Amniotic stem cell (primary cell): Measurements from ENCODE around the gene SLC25A15.

Experiments
- DNase-seq: peaks from one replicate; lab custom pipeline; 2025; lab: John Stamatoyannopoulos, UW

The SLC25A15 gene

DNA sequence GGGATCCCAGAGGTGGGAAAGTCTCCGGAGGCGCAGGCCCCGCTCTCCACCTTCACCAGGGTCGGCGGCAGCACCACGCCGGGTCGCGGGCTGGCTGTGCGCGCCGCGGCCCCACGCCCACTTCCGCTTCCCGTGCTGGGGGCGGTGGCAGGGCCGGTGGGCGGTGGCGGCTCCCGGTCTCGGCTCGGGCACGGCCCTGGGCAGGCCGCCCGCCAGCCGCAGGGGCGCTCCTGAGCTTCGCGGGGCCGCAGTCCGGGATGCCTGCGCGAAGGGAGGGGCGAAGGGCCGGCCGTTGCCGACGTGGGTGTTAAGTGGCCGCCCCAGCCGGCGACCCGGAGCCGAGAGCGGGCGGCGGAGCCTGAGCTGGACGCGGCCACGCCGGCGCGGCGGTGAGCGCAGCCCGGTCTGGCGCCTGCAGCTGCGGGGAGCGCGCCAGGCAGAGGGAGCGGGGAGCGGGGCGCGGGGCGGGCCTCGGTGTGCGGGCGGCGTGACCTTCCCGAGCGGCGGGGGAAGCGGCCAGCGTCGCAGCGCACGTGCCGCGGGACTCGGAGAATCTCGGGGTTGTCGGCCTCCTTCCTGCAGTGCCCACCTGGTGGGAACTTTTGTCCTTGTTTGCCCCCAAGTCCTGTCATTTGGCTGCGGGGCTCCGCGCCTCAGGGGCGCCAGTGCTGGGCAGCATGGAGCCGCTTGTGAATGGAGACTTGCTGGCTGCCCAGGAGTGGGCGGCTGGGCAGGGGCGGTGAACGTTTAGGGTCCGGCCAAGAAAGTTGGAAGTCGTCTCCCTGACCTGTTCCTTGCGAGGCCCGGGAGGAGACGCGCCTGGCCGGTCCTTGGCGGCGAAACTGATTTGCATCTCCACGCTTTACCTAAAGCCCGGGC is at the start of gene SLC25A15:
TSS of gene SLC25A15 (plus strand) at position 337 of the 879 bp plus-strand sequence. CDS start 3,616 bp downstream, outside the sequence.
- DNase-seq = peak; percentile 43

DNA sequence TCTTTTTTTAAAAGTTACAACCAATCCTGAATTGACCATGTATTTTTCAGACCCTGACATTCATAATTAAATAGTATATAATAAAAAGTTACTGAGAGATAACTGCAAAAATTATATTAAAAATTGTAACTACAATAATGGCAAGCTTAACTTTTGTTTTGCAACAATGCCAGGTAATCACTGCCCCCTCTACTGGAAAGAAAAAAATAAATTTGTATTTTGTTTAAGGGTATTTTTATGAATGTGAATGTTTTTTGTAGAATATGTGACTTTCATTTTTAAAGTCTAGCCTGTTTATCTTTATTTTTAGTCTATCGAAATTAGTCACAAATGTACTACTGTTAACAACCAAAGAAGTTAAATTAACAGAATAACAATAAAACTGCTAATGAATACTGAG is 40.1 kb upstream of the SLC25A15 start:
- no peak for DNase-seq

DNA sequence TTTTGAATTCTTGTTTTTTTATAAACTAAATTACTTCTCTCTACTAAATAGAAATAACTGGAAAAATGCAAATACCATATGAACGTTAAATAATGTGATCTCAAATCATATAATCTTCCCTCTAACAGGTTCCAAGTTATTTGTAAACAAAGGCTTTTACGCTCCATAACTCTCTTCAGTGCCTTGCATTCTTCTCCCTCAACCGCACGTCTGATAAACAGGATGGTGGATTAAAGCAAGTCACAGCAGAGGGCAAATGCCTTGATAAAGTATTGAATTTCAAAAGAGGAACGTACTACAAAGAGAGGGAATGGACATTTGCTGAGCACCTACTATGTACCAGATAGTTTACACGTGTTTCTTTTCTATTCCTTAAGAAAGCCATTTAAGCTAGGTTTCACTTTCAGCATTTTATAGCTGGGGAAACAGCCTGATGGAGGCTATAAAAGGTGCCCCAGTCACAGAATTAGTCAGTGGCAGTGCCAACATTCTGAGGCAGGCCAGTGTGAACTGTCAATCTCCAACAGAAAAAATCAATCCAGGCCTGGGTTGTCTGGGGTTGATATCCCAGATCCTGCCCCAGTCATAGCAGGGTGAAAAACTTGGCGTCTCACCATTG is 34.2 kb upstream of the SLC25A15 start:
- no peak for DNase-seq

DNA sequence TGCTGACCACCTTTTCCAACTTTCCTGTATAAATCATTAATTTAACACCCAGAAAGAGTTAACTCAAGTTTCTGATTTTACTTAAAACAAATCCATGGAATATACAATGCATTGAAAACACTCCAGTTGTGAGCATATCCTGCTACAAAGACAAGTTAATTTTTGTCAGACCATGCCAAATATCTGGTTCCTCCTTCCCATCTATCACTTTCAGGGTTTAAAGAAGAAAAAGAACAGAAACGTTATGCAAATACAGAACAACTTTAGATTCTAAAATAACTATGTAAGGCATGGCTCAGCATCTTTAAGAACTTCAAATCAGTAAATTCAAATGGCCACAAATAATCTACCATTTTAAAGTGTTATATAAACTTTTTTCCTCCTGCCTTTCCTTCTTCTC is 33.4 kb upstream of the SLC25A15 start:
- no peak for DNase-seq

DNA sequence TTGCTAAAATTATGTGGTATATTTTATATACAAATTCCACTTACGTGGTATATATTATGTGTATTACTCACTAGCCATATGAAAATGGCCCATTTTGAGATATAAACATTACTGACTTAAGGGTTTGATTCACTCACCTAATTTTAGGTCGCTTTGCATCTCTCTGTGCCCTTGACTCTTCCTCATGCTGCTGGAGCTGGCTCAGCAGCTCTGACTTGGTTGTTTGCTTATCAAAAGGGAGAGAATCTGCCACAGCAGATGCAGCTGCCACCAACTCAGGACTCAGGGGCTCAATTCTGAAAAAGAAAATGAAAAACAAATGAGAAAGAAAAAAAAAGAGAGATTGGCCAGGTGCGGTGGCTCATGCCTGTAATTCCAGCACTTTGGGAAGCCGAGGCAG is 30.6 kb upstream of the SLC25A15 start:
- no peak for DNase-seq

DNA sequence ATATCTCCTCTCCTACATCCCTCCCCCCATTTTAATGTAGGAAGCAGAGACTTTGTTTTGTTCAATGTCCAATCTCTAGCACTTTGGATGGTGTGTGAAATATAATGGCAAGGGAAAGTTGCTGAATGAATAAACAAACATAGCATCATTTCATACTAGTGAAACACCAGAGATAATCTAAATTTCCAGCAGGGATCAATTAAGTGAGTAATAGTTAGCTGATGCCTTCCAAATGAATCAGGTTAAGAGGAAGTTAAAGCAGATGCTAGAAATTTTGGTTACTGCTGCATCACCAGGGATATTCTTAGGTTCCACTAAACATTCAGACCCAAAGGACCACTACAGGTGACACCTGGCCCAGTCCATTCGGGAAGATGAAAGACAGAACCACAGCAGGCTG is 26.6 kb upstream of the SLC25A15 start:
- peak; percentile 6 for DNase-seq

DNA sequence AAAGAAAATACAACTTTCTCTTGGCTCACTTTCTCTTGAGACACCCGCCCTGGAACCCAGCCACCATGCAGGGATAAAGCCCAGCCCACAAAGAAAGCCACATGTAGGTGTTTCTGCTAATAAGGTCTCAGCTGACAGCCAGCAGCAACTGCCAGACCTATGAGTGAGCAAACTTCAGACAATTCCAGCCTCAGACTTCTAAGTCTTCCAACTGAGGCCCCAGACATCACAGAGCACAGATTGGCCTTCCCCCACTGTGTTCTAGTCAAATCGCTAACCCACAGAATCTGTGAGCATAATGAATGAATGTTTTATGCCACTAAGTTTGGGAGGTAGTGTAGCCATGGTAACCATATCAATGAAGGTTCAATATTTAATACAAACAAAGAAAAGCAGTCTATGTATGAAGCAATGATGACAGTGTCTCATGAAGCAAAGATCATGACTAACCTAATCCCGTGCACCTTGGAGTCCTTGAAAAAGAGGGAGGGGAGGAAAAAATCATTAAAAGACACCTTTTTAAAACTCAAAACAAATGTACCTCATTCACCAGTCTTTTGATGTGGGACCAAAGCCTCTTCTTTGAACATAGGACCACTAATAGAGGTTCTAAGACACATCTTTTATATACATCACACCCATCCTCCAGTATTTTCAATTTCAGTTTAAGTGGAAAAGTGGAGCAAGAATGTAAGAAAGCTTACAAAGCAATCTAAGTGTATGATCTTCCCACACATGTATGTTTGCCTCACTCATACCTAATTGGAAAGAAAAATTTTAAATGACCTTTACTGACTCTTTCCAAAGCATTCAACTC is 24.6 kb upstream of the SLC25A15 start:
- DNase-seq = no peak

DNA sequence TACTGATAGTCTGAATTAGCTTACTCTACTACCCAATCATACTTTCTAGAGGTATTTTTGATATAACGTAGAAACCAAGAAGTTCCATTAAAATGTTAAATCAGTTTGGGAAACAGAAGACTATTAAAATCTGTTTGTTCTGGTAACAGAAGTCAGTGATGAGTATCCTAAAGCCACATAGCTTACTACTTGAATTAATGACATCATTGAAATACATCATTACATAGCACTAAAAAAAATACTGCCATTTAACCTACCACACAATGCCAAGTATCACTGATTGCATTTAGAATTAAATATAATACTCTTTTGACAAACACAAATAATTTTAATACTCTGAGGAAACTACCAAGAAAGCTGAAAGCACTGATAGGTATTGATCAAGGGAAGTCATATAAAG is 23.8 kb upstream of the SLC25A15 start:
- no peak for DNase-seq

DNA sequence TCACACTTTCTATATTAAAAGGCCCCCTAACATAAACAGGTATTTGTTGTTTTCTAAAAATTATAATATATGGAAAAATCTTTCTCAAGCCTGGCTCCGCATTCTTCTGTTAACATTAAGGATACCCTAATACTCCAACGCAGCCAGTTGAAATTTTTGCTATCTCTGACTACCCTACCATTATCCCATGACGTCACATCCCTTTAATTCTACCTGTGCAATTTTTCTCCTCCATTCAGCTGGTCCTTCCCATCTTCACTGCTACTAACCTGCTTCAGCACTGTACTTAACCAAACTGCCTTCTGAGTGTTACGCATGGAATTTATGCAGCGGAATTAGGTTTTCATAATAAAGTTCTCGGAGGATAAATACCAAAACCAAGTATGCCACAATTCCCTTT is 19.4 kb upstream of the SLC25A15 start:
- no peak for DNase-seq

DNA sequence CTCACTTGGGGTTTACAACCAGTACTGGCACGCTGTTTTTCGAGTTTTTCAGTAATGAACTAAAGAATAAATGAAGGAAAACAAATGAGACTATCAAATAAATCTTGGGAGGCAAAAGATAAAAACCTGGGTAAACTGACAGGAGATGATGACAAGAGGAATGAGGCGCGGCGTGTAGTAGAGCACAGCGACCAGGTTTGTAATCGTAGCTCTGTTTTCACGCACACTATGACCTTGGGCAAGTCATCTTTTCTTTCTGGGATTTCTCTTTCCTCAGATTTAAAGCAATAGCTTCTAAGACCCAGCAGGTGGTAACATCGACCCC is 18.8 kb upstream of the SLC25A15 start:
- no peak for DNase-seq

DNA sequence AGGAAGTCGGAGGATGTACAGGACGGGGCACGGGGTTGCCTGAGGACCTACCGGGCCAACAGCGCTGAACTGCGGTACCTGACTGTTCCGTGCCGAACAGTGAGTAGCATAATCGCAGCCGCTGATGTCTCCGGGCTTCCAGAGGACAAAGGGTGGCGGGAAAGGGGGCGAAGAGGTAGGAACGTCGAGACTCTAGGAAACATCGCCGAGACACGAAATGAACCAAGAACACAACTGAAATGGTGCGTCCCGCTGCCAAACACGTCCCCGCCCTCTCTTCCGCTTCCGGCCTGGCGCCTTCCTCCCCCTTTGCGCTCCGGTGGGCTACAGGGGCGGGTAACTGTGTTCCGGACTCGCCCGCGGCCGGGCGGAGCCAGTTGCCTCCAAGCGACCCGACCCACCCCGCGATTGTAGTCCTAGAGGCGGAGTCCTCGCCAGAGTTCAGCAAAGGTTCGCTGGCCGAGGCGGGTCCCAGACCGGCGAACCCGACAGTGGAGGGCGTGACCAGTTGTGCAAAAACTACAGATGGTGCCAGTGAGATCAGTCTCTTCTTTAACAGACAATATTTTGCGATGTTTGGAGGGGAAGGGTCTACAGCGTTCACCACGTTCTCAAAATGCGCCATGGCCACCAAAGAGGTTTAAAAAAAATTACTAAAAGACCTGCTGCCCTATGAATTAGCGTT is 18.3 kb upstream of the SLC25A15 start, which contains the start of gene MRPS31:
TSS of gene MRPS31 (minus strand) at position 257 of the 685 bp plus-strand sequence. CDS start at position 203, 54 bp downstream.
- DNase-seq = peak; percentile 81

DNA sequence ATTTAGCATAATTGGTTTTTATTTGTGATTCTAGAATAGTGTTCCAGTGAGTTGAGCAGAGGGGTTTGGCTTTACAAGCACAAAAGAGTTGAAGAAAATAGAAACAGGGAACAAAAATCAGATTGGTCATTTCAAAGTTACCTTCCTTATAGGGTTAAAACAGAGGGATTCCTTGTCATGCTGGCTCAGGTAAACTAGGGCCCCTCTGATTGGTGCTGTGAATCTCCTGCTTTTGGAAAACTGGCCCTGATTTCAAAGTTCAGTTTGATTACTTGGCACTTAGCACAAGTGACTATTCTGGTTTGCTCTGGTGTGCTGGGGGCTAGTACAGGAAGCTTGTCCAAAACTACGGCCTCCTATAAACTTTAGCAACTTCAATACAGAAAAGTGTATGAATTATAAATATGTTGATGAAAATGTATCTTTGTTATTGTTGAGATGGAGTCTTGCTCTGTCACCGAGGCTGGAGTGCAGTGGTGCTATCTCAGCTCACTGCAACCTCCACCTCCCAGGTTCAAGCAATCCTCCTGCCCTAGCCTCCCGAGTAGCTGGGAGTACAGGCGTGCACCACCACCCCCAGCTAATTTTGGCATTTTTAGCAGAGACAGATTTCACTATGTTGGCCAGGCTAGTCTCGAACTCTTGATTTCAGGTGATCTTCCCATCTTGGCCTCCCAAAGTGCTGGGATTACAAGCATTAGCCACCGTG is 16.5 kb upstream of the SLC25A15 start:
- DNase-seq = no peak

DNA sequence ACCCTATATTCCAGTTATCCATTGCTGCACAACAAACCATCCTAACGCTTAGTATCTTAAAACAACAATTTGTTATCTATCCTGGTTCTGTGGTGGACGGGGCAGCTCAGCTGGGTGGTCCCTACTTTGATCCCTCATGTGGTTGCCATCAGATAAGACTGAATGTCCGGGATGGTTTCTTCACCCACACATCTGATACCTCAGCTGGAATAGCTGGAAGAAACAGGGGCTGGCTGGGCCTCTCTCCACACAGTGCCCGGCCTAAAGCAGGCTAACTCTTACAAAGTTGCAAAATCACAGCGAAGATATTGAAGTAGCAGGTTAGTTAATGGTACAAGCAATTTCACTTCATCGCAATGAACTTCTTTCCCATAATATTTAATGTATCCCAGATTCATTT is 14.7 kb upstream of the SLC25A15 start:
- DNase-seq = no peak

DNA sequence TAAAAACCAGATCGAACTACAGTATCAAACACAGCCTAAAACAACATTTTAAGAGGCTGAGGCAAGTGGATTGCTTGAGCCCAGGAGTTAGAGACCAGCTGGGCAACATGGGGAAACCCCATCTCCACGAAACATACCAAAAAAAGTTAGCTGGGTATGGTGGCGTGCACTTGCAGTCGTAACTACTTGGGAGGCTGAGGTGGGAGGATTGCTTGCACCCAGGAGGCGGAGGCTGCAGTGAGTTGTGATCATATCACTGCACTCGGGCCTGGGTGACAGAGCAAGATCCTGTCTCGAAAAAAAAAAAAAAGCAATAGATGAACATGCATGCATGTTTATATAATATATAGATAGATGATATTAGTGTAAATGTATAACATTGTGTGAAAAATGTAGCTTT is 13.2 kb upstream of the SLC25A15 start:
- DNase-seq = no peak

DNA sequence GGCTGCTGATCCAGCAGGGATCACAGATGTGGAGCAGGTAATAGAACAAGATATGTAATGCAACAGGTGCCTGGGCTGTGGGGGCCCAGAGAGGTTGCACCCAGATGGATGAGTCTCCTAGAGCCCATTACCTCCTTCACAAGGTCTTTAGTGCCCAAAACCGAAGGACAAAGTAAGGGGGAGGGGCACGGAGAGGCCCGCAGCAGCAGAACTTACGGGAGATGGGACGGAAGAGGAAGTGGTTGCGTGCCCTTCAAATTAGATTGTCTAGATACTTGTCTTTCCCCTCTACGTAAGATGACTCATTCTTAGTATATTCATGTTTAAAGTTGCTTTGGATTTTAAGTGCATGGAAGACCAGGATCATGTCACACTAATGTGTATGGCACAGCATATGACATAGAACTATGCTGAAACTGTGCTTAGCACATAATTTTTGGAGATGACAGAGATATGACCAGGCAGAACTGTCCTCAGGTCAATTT is 12.7 kb upstream of the SLC25A15 start:
- DNase-seq = no peak

DNA sequence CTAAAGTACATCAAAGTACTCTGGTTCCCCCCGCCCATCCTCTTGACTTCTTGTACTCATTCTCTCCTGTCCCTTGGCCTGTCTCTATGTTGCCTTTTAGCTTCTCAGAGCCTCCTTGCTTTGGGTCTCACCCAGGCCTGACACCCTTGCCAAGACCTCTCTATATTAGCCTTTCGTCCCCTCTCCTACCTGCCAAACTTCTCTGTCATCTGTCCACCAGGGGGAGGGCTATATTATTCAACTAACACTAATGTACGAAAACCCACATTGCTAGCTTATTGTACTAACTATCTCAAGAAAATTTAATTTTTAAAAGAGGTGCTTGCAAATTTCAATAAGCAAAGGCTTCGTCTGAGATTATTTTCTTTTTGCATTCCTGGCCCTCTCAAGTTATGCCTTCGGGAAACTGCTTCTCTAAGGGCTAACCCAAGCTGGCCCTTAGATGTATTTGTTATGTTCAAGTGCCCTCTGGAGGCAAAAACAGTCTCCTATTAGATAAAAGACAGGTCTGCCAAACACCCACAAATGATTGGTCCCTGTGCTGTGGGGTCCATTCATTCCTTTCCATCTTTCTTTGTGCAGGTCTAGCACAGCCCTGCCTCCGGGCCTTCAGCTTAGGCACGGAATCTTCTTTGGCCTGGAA is 12.1 kb upstream of the SLC25A15 start:
- DNase-seq = peak; percentile 8

DNA sequence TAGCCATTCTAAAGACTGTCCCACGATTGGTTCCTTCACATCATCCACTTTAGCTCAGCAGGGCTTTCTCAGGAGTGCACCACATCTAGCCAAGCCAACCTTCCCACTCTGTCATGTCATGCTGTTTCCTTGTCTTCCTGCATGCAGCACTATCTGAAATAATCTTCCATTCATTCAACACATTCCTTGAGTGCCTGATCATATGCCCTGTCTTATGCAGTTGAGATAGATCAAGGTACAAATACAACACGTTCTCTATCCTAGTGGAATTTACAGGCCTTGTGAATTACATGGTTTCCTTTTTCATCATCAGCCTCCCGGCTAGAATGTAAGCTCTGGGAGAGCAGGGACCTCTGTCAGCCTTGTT is 11.6 kb upstream of the SLC25A15 start:
- no peak for DNase-seq

DNA sequence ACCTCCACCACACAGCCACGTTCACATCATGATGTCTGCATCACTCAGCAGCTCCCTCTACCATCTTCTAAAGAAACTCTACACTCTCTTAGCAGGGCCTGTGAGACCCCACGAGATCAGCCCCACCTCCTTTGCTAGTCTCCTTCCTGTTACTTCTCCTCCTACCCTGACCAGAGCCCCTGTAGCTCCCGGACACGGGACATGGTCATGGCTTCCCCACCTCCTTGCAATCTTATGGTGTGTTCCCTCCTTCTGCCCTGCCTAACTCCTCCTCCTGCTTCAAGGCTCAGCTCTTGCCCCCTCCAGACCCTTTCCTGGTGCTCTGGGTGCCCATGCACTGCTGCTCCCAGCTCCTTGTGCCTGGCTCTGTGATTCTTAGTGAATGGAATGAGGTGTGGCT is 10.4 kb upstream of the SLC25A15 start:
- no peak for DNase-seq

DNA sequence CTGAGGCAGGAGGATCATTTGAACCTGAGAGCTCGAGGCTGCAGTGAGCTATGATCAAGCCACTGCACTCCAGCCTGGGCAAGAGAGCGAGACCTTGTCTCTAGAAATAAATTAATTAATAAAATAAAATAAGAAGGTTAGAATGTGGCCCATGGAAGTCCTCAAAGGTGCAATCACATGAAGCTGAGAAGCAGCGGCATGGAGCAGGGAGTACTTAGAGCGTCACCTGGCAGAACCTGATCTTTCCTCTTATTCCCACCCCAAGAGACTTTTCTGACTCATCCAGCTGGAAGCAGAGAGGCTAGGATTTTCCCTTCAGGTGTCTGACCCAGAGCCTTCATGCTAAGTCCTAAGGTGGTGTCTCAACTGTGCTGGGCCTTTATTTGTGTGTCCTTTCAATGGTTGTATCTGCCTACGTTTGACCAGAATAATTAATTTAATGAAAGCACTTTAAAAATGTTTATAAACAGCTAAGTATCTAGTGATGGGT is 9.6 kb upstream of the SLC25A15 start:
- no peak for DNase-seq

DNA sequence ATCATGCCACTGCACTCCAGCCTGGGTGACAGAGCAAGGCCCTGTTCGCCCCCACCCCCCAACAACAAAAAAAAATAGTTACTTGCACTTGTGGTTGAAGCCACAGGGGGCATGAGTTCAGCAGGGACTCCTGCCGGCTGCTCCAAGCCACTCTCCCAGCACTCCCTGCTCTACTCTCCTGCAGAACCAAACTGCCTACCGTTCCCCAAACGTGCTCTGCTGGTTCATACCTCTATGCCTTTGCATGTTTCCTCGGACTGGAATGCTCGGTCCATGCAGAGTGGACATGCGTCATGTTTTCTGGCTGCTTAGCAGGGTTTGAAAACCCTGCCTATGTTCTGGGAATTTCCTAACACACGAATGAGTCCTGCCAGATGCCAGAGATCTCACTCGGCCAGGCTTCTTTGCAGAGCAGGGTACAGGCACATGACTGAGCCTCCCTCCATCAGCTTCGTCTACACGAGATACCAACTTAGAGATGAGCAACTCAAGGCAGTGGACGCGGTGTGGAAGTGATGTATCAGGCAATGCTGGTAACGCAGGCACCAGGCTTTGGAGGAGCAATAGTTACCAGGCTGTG is 8.5 kb upstream of the SLC25A15 start:
- no peak for DNase-seq
